Medulla oblongata (tissue), 1 donor: ENCODE data around the gene SH3D19.
"Not testable (repeated sequence)": the region's sequence is repeated elsewhere in the genome, so short reads cannot be mapped to it uniquely, and the experiment has no call there.

Experiments used
- DNase-seq: peaks from one replicate; pipeline ENCODE4 v3.0.0-alpha.2; 2015; ENCODE audit errors: extremely low spot score

Gene SH3D19

DNA sequence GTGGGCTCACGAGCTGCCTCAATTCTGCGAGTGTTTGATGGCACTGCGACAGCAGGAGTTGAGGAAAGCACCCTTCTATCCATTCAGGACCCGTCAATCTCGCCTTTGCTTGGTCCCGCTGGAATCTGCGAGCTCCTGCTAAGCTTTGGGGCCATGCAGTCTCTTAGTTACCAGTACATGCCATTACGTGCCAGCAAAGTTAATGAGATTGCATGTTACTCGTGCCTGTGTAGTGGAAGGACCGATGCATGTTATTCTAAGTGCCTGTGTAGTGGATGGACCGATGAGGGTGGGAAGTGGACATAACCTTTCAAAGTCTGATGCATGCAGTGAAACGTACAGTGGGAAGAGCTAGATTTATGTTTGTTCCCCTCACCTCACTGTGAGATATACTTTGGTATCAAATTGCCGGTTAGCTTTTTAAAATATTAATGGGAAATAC lies 225.4 kb downstream of the SH3D19 start:
- peak; percentile 57 for DNase-seq

DNA sequence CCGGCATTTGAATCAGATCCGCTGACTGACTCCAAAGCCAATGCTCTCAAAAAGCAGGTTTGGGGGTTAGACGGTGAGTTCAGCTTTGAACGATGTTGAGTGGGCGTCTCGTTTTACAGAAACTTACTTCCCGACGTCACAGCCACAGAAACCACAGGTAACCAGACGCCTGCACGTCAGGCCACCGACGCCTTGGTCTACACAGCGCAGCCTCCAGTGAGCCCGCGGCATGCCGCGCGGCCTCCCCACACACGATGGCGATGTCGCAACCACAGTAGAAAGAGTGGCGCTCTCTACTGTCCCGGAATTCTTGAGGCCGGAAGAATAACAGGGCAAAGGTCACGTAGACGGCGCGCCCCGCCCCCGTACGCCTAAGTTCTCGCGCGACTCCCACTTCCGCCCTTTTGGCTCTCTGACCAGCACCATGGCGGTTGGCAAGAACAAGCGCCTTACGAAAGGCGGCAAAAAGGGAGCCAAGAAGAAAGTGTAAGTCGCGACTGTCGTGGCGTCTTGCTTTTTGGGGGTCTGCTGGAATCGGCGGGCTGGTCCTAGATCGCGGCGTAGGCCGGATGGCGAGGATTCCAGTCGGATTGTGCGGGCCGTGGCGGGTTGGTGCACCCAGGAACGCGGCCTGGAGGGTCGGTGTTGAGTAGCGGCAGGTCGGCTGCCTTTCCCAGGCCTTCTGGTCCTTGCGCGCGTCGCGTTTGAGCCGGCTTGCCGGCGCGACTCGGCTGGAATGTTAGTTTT lies 226.0 kb downstream of the SH3D19 start, which contains the start of gene RPS3A:
Gene RPS3A, plus strand, starts transcription at position 400 of the 747 bp plus-strand sequence. Its CDS starts 25 bp downstream, at position 425.
- peak; percentile 98 for DNase-seq

DNA sequence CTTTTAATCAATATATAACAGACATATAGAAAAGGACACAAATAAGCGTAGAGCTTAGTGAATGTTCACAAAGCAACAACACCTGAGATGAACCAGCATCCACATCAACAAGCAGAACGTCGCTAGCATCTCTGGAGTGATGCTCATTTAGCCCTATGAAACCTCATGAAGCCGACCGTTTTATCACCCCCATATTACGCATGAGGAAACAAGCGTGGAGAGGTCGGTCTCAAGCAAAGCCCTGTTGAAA lies 226.5 kb downstream of the SH3D19 start:
- DNase-seq = no peak

DNA sequence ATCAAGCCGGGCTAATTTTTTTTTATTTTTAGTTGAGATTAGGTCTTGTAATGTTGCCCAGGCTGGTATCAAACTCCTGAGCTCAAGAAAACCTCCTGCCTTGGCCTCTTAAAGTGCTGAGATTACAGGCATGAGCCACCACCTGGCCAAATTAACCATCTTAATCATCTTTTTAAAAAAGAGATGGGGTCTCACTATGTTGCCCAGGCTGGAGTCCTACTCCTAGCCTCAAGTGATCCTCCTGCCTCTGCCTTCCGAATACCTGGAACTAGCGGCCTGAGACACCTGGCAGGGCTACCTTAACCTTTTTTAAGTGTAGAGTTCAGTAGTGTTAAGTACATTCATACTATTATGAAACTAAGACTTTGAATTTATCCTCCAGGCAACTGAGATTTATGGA lies 227.6 kb downstream of the SH3D19 start:
- DNase-seq = no peak

DNA sequence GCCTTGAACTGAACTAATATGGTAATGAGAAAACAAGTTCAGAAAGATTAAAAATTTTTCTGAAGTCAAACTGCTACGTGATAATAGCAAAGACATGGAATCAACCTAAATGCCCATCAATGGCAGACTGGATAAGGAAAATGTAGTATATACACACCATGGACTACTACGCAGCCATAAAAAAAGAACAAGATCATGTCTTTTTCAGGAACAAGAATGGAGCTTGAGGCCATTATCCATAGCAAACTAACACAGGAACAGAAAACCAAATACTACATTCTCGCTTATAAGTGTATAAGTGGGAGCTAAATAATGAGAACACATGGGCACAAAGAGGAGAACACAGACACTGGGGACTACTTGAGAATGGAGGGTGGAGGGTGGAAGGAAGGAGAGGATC lies 230.3 kb downstream of the SH3D19 start:
- DNase-seq = no peak

DNA sequence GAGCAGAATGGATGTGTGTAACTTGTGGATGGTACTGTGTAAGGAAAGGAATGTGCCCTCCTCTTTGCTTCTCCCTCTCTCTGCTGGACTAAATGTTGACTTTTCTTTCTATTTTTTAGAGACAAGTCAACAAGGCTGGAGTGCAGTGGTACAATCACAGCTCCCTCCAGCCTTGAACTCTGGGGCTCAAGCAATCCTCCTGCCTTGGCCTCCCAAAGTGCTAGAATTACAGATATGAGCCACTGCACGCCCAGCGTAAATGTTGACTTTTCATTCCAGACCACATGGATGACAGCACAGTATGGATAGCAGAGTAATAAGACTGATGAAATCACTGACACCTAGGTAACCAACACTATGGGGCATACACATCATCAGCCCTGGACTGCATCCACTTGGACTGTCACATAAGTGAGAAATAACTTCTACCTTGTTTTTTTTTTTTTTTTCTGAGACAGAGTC lies 231.1 kb downstream of the SH3D19 start:
- no peak for DNase-seq

DNA sequence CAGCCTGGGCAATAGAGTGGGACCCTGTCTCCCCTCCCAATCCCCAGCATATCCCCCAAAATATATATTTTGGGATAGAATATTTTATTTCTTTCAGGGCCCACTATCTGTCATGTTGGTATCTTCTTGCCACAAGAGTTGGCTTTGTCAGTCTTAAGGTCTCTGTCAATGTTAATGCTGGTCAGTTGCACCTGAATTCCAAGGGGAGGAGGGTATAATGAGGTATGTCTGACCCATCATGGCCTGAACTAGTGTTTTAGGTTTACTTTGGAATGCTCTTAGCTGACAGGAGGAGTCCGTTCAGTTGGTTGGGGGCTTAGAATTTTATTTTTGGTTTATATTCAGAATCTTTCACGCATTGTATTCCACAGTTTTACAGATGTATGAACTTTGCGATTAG lies 232.2 kb downstream of the SH3D19 start:
- no peak for DNase-seq

DNA sequence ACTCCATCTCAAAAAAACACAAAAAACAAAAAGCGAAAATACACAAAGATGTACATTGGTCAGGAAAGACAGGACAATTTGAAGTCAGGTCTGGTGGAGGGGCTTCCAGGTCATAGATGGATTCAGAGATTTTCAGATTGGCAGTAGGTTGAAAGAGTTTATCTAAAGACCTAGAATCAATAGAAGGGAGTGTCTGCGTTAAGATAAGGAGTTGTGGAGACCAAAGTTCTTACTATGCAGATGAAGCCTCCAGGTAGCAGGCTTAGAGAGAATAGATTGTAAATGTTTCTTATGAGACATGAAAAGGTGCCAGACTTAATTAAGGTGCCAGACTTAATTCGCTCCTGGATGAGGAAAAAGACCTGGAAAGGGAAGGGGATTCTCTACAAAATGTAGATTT lies 232.9 kb downstream of the SH3D19 start:
- DNase-seq = no peak

DNA sequence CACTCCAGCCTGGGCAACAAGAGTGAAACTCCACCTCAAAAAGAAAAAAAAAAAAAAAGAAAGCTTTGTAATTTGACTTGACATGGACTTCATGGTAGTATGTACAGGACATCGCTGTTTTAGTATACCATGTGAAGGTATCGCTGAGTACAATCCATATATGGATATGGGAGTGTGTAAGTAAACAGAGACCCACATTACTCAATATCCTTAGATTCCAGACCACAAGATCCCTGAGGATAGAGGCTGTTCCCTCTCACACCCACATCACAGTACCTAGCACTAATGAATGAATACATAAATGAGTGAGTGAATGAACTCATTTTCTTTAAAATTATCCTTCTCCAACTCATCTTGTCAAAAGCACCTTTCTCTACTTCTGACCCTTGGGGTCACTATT lies 234.4 kb downstream of the SH3D19 start:
- no peak for DNase-seq

DNA sequence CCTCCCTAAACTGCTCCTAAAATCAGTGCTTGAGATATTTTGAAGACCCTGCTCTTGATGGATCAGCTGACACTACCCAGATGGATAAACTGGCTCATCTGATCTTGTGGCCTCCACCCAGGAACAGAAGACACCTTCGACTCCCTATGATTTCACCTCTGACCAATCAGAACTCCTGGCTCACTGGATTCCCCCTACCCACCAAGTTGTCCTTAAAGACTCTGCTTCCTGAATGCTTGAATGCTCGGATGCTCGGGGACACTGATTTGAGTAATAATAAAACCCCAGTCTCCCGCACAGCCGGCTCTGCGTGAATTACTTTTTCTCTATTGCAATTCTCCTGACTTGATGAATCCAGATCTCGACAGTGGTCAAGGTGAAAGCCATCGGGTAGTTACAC lies 237.9 kb downstream of the SH3D19 start:
- DNase-seq = no peak

DNA sequence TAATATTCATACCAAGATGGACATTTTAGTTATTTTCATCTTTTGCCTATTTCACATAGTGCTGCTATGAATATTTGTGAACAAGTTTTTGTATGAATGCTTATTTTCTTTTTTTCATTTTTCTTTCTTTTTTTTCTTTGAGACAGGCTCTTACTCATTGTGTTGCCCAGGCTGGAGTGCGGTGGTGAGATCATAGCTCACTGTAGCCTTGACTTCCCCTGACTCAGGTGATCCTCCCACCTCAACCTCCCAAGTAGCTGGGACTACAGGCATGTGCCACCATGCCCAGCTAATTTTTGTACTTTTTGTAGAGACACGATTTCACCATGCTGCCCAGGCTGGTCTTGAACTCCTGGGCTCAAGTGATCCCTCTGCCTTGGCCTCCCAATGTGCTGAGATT lies 247.4 kb downstream of the SH3D19 start:
- not testable (repeated sequence) for DNase-seq

DNA sequence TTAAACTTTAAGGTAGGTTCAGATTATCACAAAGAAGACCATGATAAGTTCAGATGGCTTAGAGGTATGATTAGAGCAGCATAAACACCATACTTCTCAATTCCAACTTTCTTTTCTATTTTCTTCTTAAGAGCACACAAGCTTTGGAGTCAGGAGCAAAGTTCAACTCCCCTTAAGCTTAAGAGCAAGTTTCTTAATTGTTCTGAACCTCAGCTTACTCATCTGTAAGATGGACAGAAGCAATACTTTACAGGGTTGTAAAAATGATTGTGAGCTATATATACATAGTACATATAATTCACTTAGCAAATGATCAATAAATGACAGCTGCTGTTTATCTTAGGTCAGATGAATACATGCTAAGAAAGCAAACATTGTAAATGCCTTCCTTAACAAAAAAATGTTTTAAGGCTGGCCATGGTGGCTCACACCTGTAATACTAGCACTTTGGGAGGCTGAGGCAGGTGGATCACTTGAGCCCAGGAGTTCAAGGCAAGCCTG lies 250.9 kb downstream of the SH3D19 start:
- no peak for DNase-seq
